HEK293 (cell line): ENCODE measurements around the gene CCDC110.

Source experiments
- KLF16 ChIP-seq: fragments of 450-650 bp; formaldehyde crosslinking; IDR thresholded peaks from 2 replicates; pipeline ENCODE4 v1.5.1; 2017; ENCODE audit warnings: missing biosample characterization, missing genetic modification characterization
- SETDB1 ChIP-seq: IDR thresholded peaks from one replicate; pipeline ENCODE4 v1.6.1; 2017; ENCODE audit warnings: mild to moderate bottlenecking, low read length, moderate library complexity, mixed read lengths; ENCODE audit not compliant: insufficient read length
- TCF7L2 ChIP-seq: IDR thresholded peaks from 2 replicates; pipeline ENCODE4 v1.6.1; 2011; ENCODE audit warnings: low read depth, mild to moderate bottlenecking, inconsistent platforms, low read length, moderate library complexity, borderline replicate concordance
- ZBTB48 ChIP-seq: fragments of 450-650 bp; formaldehyde crosslinking; IDR thresholded peaks from 2 replicates; pipeline ENCODE4 v1.5.1; 2016; ENCODE audit warnings: missing biosample characterization, missing genetic modification characterization
- ZNF133 ChIP-seq: fragments of 450-650 bp; formaldehyde crosslinking; IDR thresholded peaks from 2 replicates; pipeline ENCODE4 v1.5.1; 2016; ENCODE audit warnings: missing biosample characterization, missing genetic modification characterization
- ZNF214 ChIP-seq: fragments of 450-650 bp; formaldehyde crosslinking; IDR thresholded peaks from 2 replicates; pipeline ENCODE4 v1.5.1; 2017; ENCODE audit warnings: missing biosample characterization, mild to moderate bottlenecking, missing genetic modification characterization, borderline replicate concordance
- ZNF324 ChIP-seq: fragments of 450-650 bp; formaldehyde crosslinking; IDR thresholded peaks from 2 replicates; pipeline ENCODE4 v1.5.1; 2016; ENCODE audit warnings: missing biosample characterization, missing genetic modification characterization
- ZNF501 ChIP-seq: fragments of 450-650 bp; formaldehyde crosslinking; IDR thresholded peaks from 2 replicates; pipeline ENCODE4 v1.5.1; 2016; ENCODE audit warnings: missing biosample characterization, missing genetic modification characterization
- ZNF558 ChIP-seq: fragments of 450-650 bp; formaldehyde crosslinking; IDR thresholded peaks from 2 replicates; pipeline ENCODE4 v1.5.1; 2016; ENCODE audit warnings: missing biosample characterization, missing genetic modification characterization
- ZNF561 ChIP-seq: fragments of 450-650 bp; IDR thresholded peaks from 2 replicates; pipeline ENCODE4 v1.5.1; 2018; ENCODE audit warnings: missing biosample characterization, missing genetic modification characterization, borderline replicate concordance
- TF ChIP-seq, protein P1 (sequence below): fragments of 450-650 bp; IDR thresholded peaks from 2 replicates; pipeline ENCODE4 v1.5.1; 2018; ENCODE audit warnings: missing biosample characterization, mild to moderate bottlenecking, missing genetic modification characterization
- TF ChIP-seq, protein P2 (sequence below): fragments of 450-650 bp; formaldehyde crosslinking; IDR thresholded peaks from 2 replicates; pipeline ENCODE4 v1.5.1; 2016; ENCODE audit warnings: missing biosample characterization, missing genetic modification characterization
- TF ChIP-seq, protein P3 (sequence below): fragments of 450-650 bp; formaldehyde crosslinking; IDR thresholded peaks from 2 replicates; pipeline ENCODE4 v1.5.1; 2016; ENCODE audit warnings: missing biosample characterization, missing genetic modification characterization

DNA sequence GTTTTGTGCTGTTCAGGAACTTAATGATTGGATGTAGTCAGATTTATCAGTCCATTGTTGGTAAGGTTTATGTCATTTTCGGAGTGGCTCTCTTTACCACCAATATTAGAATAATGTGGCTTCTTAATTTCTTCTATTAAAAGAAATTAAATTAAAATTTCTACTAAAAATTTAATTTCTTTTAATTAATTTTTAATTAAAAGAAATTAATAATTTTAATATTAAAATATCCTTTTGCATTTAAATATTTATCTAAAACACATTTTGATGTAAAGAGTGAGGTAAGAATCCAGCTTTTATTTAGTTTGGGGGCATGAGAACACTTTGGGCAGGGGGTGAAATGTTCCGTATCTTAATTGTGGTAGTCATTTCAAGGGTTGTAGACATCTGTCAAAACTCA lies 30.1 kb downstream of the CCDC110 start:
- TF ChIP-seq, protein P1, sequence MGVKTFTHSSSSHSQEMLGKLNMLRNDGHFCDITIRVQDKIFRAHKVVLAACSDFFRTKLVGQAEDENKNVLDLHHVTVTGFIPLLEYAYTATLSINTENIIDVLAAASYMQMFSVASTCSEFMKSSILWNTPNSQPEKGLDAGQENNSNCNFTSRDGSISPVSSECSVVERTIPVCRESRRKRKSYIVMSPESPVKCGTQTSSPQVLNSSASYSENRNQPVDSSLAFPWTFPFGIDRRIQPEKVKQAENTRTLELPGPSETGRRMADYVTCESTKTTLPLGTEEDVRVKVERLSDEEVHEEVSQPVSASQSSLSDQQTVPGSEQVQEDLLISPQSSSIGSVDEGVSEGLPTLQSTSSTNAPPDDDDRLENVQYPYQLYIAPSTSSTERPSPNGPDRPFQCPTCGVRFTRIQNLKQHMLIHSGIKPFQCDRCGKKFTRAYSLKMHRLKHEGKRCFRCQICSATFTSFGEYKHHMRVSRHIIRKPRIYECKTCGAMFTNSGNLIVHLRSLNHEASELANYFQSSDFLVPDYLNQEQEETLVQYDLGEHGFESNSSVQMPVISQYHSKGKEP: no peak
- TF ChIP-seq ZBTB48 (tag by site-specific recombination): no peak
- no peak for TF ChIP-seq ZNF501 (tag by site-specific recombination)
- TF ChIP-seq SETDB1: no peak
- TF ChIP-seq, protein P2, sequence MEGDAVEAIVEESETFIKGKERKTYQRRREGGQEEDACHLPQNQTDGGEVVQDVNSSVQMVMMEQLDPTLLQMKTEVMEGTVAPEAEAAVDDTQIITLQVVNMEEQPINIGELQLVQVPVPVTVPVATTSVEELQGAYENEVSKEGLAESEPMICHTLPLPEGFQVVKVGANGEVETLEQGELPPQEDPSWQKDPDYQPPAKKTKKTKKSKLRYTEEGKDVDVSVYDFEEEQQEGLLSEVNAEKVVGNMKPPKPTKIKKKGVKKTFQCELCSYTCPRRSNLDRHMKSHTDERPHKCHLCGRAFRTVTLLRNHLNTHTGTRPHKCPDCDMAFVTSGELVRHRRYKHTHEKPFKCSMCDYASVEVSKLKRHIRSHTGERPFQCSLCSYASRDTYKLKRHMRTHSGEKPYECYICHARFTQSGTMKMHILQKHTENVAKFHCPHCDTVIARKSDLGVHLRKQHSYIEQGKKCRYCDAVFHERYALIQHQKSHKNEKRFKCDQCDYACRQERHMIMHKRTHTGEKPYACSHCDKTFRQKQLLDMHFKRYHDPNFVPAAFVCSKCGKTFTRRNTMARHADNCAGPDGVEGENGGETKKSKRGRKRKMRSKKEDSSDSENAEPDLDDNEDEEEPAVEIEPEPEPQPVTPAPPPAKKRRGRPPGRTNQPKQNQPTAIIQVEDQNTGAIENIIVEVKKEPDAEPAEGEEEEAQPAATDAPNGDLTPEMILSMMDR: no peak
- TF ChIP-seq ZNF324 (tag by site-specific recombination): no peak
- TF ChIP-seq, protein P3, sequence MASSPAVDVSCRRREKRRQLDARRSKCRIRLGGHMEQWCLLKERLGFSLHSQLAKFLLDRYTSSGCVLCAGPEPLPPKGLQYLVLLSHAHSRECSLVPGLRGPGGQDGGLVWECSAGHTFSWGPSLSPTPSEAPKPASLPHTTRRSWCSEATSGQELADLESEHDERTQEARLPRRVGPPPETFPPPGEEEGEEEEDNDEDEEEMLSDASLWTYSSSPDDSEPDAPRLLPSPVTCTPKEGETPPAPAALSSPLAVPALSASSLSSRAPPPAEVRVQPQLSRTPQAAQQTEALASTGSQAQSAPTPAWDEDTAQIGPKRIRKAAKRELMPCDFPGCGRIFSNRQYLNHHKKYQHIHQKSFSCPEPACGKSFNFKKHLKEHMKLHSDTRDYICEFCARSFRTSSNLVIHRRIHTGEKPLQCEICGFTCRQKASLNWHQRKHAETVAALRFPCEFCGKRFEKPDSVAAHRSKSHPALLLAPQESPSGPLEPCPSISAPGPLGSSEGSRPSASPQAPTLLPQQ: no peak
- no peak for TF ChIP-seq ZNF214 (tag by site-specific recombination)
- no peak for TF ChIP-seq TCF7L2
- TF ChIP-seq ZNF558 (tag by site-specific recombination): no peak
- TF ChIP-seq ZNF133 (tag by site-specific recombination): no peak
- TF ChIP-seq KLF16: no peak
- TF ChIP-seq ZNF561 (tag by site-specific recombination): no peak
